ENCODE results near the gene TMEM52.
"Not testable (repeated sequence)": the region's sequence is repeated elsewhere in the genome, so short reads cannot be mapped to it uniquely, and the experiment has no call there.

The TMEM52 gene

GRCh38 chr1:1945782-1946393 lies 26.8 kb upstream of the TMEM52 start:
- no peak for DNase-seq

DNA sequence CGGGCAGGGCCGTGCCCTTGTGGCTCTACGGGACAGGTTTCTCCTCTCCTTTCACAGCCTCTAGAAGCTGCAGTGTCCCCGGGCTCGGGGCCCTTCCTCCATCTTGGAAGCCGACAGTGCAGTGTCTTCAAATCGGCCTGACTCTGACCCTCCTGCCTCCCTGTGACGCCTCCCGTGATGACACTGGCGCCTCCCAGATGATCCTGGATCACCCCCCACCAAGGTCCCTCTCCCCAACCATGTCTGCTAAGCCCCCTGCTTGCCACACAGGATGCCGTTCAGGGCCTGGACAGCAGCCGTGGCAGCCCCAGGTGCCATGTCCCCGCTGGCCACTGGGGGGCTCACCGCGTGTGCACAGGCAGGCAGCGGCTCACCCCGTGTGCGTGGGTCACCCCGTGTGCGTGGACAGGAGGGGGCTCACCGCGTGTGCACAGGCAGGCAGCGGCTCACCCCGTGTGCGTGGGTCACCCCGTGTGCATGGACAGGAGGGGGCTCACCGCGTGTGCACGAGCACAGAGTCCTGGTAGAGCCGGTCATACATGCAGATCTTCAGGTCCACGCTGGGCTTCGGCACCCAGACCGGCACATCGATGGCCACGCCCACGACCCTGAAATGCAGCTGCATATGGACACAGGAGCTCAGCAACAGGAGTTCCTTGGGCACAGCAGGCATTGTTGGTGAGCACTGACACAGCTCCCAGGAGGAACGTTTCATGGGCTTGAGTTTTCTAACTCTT lies 24.9 kb upstream of the TMEM52 start:
- peak; percentile 13 for DNase-seq

- DNase-seq = no peak
Observed at GRCh38 chr1:1942753-1943656, 23.9 kb upstream of the TMEM52 start.

- no peak for DNase-seq
Observed at GRCh38 chr1:1941868-1942752, 23.0 kb upstream of the TMEM52 start.

- no peak for DNase-seq
Observed at GRCh38 chr1:1941211-1941841, 22.2 kb upstream of the TMEM52 start.

GRCh38 chr1:1940123-1940425 lies 21.0 kb upstream of the TMEM52 start:
- DNase-seq = no peak

DNA sequence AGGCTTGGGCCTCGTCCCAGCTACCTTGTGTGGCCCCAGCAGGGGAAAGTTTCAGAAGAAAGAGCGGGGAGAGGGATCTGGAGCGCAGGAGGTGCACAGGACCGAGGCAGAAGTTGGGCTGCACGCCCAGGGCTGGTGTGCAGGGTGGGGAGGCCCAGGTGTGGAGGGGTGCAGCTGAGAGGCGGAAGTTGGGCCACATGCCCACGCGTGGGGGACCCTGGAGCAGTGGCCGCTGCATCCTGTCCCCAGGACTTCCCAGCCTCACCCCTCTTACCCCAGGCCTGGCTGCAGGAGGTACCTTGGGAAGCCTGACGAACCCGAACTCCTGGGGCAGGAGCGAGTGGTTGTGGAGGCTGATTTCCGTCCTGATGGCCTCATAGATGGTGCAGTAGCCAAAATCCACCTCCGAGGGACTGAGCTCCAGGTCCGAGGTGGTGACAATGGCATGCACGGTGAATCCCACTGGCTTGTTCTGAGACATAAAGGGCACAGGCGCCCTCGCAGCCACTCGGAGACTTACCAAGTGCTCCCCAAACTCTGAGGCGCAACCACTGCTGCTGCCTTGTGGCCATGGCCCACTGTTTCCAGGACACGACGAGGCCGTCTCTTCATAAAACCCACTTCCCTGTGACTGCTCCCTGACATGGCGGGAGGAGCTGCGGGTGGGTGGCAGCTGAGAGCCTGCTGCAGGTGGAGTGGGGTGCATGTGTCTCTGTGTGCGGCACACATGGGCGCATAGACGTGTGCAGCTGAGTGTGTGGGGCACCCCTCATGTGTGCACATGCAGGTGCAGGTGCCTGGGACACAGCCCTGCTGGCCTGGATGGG lies 20.4 kb upstream of the TMEM52 start:
- no peak for DNase-seq

GRCh38 chr1:1938613-1939295 lies 19.7 kb upstream of the TMEM52 start:
- DNase-seq = no peak

DNA sequence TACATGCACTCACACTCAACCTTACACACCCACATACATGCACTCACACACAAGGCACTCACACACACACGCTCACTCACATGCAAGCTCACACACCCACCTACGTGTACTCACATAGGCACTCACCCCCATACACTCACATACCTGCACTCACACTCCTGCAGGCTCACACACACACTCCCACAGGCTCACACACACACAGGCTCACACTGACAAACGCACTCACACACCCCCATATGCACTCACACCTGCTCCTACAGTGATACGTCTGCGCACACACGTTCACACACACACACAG lies 19.1 kb upstream of the TMEM52 start:
- no peak for DNase-seq

DNA sequence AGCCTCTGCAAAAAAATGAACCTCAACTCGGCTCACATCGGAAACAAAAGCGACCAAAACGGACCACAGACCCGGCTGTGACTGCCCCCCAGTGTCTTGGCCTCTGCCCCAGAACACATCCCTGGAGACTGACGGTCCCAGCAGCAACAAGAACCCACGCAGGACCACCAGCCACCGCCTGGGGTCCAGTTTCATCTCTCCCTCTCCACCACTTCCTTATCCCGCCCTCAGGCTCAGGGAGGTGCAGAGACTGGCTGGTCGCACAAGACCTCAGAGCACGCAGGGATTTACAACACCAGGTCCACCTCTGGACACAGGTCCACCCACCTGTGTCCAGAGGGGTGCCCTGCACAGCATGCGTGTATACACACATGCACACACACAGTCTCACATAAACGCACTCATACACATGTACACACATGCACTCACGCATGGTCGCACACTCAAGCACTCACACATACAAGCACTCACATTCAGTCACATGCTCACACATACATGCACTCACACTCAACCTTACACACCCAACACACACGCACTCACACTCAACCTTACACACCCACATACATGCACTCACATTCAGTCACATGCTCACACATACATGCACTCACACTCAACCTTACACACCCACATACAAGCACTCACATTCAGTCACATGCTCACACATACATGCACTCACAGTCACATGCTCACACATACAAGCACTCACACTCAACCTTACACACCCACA lies 18.6 kb upstream of the TMEM52 start:
- no peak for DNase-seq

DNA sequence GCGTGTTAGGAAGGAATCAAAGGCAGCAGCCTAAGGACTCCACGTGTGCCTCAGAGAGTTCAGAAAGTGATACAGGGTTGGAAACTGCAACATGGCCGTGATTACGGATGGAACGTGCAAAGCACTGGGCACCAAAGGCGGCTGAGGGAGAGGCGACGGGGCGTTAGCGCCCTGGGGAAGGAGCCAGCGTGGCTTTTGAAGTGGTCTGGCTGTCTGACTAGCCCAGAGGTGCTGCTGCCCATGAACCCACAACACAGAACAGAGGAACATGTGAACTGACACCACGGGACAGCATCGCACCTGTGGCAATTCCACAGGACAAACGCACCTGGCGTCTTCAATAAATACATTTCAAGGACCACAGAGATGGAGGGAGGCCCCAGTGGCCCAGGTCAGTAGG lies 18.0 kb upstream of the TMEM52 start:
- no peak for DNase-seq

DNA sequence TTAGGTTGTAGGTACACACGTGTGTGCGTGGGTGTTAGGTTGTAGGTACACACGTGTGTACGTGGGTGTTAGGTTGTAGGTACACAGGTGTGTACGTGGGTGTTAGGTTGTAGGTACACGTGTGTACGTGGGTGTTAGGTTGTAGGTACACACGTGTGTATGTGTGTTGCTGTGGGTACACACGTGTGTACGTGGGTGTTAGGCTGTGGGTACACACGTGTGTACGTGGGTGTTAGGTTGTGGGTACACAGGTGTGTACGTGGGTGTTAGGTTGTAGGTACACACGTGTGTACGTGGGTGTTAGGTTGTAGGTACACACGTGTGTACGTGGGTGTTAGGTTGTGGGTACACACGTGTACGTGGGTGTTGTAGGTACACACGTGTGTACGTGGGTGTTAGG lies 15.8 kb upstream of the TMEM52 start:
- not testable (repeated sequence) for DNase-seq

GRCh38 chr1:1929639-1930545 lies 10.8 kb upstream of the TMEM52 start:
- no peak for DNase-seq

DNA sequence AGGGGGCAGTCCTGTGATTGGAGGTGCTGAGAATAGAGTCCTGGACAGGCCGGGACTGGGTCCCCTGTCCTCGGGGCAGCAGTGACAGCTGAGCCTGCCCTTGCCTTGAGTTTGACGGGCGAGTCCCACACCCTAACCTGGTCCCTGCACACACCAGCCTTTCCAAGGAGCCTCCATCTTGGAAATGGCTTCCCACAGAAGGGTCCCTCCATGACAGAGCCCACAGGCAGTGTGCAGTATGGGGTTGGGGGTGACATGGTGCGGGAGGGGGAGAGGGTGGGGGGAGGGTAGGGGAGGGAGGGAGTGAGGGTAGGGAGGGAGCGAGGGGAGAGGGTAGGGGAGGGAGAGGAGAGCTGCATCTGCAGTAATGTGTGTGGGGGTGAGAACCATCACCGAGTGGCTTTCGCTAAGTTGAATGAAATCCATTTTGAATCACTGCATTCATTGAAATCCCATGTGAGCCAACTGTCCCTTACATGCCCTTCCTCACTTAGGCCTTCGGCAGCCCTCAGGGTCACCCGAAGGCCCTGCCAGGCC lies 10.1 kb upstream of the TMEM52 start:
- no peak for DNase-seq

GRCh38 chr1:1928231-1929101 lies 9.4 kb upstream of the TMEM52 start:
- no peak for DNase-seq

- no peak for DNase-seq
Observed at GRCh38 chr1:1927751-1928150, 8.7 kb upstream of the TMEM52 start.

- DNase-seq = no peak
Observed at GRCh38 chr1:1926886-1927660, 8.0 kb upstream of the TMEM52 start.

Data from fibroblast of upper back skin (primary cell).